GM23338 (cell line): ENCODE measurements around the gene MYO1F. TPM values are rescaled to one million over a fixed set of nuclear protein-coding genes. Genes with fewer than 3 reads are reported as not detected.

Source experiments
- ATAC-seq: fragments of 200-7000 bp; cut with Tn5 transposase; 3 replicates; pipeline ENCODE4 v1.9.1; 2020
- DNase-seq: peaks from one replicate; pipeline ENCODE4 v3.0.0-alpha.2; 2015; ENCODE audit warnings: low spot score
- H2AFZ ChIP-seq: fragments of 200-600 bp; sonication (generic); 2 replicates; pipeline ENCODE4 v1.8.0; 2016; ENCODE audit warnings: antibody characterized with exemption, mild to moderate bottlenecking, moderate library complexity
- H3F3A ChIP-seq: fragments of 200-600 bp; sonication (generic); replicated peaks from 2 replicates; pipeline ENCODE4 v1.8.0; 2017; ENCODE audit warnings: antibody characterized with exemption, mixed run types, low read depth
- H3K27ac ChIP-seq: fragments of 200-600 bp; sonication (generic); 2 replicates; pipeline ENCODE4 v1.6.1; 2016; ENCODE audit warnings: low read depth
- H3K27me3 ChIP-seq: fragments of 200-600 bp; sonication (generic); 2 replicates; pipeline ENCODE4 v1.8.0; 2016; ENCODE audit warnings: mild to moderate bottlenecking, mixed run types, moderate library complexity; ENCODE audit not compliant: insufficient read depth
- H3K36me3 ChIP-seq: fragments of 200-600 bp; sonication (generic); 2 replicates; pipeline ENCODE4 v1.8.0; 2016; ENCODE audit warnings: mild to moderate bottlenecking; ENCODE audit not compliant: insufficient read depth
- H3K4me1 ChIP-seq: fragments of 200-600 bp; sonication (generic); 2 replicates; pipeline ENCODE4 v1.8.0; 2016; ENCODE audit warnings: mild to moderate bottlenecking, moderate library complexity; ENCODE audit not compliant: insufficient read depth
- H3K4me2 ChIP-seq: fragments of 200-600 bp; sonication (generic); 2 replicates; pipeline ENCODE4 v1.7.1; 2017; ENCODE audit warnings: mixed run types
- H3K4me3 ChIP-seq: fragments of 200-600 bp; sonication (generic); 2 replicates; pipeline ENCODE4 v1.6.1; 2016; ENCODE audit warnings: mixed run types
- H3K79me2 ChIP-seq: fragments of 200-600 bp; sonication (generic); replicated peaks from 2 replicates; pipeline ENCODE4 v1.8.0; 2017; ENCODE audit warnings: mild to moderate bottlenecking; ENCODE audit not compliant: insufficient read depth
- H3K9me2 ChIP-seq: fragments of 200-600 bp; sonication (generic); 2 replicates; pipeline ENCODE4 v1.8.0; 2017; ENCODE audit not compliant: insufficient read depth
- H4K20me1 ChIP-seq: fragments of 200-600 bp; sonication (generic); replicated peaks from 2 replicates; pipeline ENCODE4 v1.8.0; 2017; ENCODE audit warnings: mild to moderate bottlenecking; ENCODE audit not compliant: insufficient read depth
- H3K27ac Mint-ChIP-seq: 2 replicates; pipeline ENCODE4 v1.8.0; 2020; ENCODE audit warnings: inconsistent platforms, mild to moderate bottlenecking, moderate library complexity, mixed read lengths
- H3K27me3 Mint-ChIP-seq: 3 replicates; pipeline ENCODE4 v1.8.0; 2022; ENCODE audit warnings: low read depth, mild to moderate bottlenecking, moderate library complexity, mixed read lengths, inconsistent platforms; ENCODE audit not compliant: insufficient read depth, poor library complexity
- H3K36me3 Mint-ChIP-seq: 3 replicates; pipeline ENCODE4 v1.8.0; 2021; ENCODE audit warnings: low read depth, mild to moderate bottlenecking, inconsistent platforms, moderate library complexity, mixed read lengths
- H3K4me1 Mint-ChIP-seq: 3 replicates; pipeline ENCODE4 v1.8.0; 2020; ENCODE audit warnings: mild to moderate bottlenecking, inconsistent platforms, mixed read lengths
- H3K4me3 Mint-ChIP-seq: 3 replicates; pipeline ENCODE4 v1.8.0; 2021; ENCODE audit warnings: moderate library complexity, mild to moderate bottlenecking, inconsistent platforms, mixed read lengths
- H3K9me3 Mint-ChIP-seq: 3 replicates; pipeline ENCODE4 v1.8.0; 2020; ENCODE audit warnings: moderate library complexity, mild to moderate bottlenecking, inconsistent platforms, mixed read lengths
- CREB1 ChIP-seq: fragments of 250-450 bp; sonication (Bioruptor Pico); IDR thresholded peaks from 2 replicates; pipeline ENCODE4 v1.5.0; 2020; ENCODE audit warnings: low read depth, mild to moderate bottlenecking, moderate library complexity
- CTCF ChIP-seq, 2 experiments: fragments of 200-600 bp in 1 of 2; sonication (generic) in 1 of 2; conservative IDR thresholded peaks; 2 replicates each; pipeline versions ENCODE4 v1.5.1 to v1.6.1; 2016 to 2017; ENCODE audit warnings: antibody characterized with exemption in 2 of 2, low read depth in 2 of 2, mild to moderate bottlenecking in 2 of 2, moderate library complexity in 1 of 2
- ETS1 ChIP-seq: IDR thresholded peaks from 2 replicates; pipeline ENCODE4 v1.6.1; 2016; ENCODE audit warnings: antibody characterized with exemption
- EZH2 ChIP-seq: fragments of 200-600 bp; sonication (generic); IDR thresholded peaks from one replicate; pipeline ENCODE4 v1.8.0; 2017; ENCODE audit warnings: antibody characterized with exemption, mild to moderate bottlenecking, low read depth; ENCODE audit not compliant: unreplicated experiment
- EZH2phosphoT487 ChIP-seq: fragments of 200-600 bp; sonication (generic); IDR thresholded peaks from one replicate; pipeline ENCODE4 v1.8.1; 2018; ENCODE audit warnings: antibody characterized with exemption; ENCODE audit not compliant: unreplicated experiment
- JUNB ChIP-seq: IDR thresholded peaks from one replicate; pipeline ENCODE4 v1.6.1; 2016; ENCODE audit warnings: antibody characterized with exemption; ENCODE audit not compliant: unreplicated experiment
- NANOG ChIP-seq: IDR thresholded peaks from 2 replicates; pipeline ENCODE4 v1.6.1; 2016; ENCODE audit warnings: antibody characterized with exemption, borderline replicate concordance
- POLR2AphosphoS5 ChIP-seq: IDR thresholded peaks from 2 replicates; pipeline ENCODE4 v1.6.1; 2016; ENCODE audit warnings: antibody characterized with exemption, low read depth
- REST ChIP-seq: IDR thresholded peaks from one replicate; pipeline ENCODE4 v1.6.1; 2018; ENCODE audit warnings: antibody characterized with exemption; ENCODE audit not compliant: unreplicated experiment
- ZNF114 ChIP-seq: fragments of 250-450 bp; sonication (Bioruptor Pico); IDR thresholded peaks from 2 replicates; pipeline ENCODE4 v1.5.0; 2020; ENCODE audit warnings: mild to moderate bottlenecking, moderate library complexity
- ZNF331 ChIP-seq: fragments of 250-450 bp; sonication (Bioruptor Pico); IDR thresholded peaks from 2 replicates; pipeline ENCODE4 v1.5.0; 2020; ENCODE audit warnings: low read depth, mild to moderate bottlenecking, moderate library complexity
- ZNF462 ChIP-seq: fragments of 250-450 bp; sonication (Bioruptor Pico); IDR thresholded peaks from 2 replicates; pipeline ENCODE4 v1.5.0; 2020; ENCODE audit warnings: mild to moderate bottlenecking, moderate library complexity
- polyA plus RNA-seq: library from polyadenylated mRNA; unstranded; fragments of >200 nt; fragmentation: Nextera tagmentation; extraction: Ambion mirVana; gene quantifications from 2 replicates; pipeline ENCODE4 v1.2.1, GENCODE V29; 2016
- total RNA-seq: library from RNA; depleted of rRNA; stranded (reverse); fragments of >200 nt; shearing (Covaris generic); gene quantifications from 2 replicates; pipeline ENCODE4 v1.2.3, GENCODE V29; 2014

MYO1F gene
- total and polyA plus RNA-seq, 2 experiments from 2014 or later = 3.9 to 5.7 TPM

GRCh38 chr19:8505680-8506401, 71.4 kb downstream of the MYO1F start:
- no peak for TF ChIP-seq NANOG
- no peak for TF ChIP-seq ZNF331 (CRISPR knock-in tag)
- TF ChIP-seq ETS1 = 0 out of 2 replicates have a peak, but pooled peaks have one; percentile 31
- TF ChIP-seq JUNB = no peak
- TF ChIP-seq EZH2phosphoT487 = no peak
- TF ChIP-seq EZH2 = no peak
- no peak for TF ChIP-seq ZNF114 (CRISPR knock-in tag)
- TF ChIP-seq CTCF (conservative IDR thresholded peaks at IDR 0.05; ENCODE audit: low read depth in 2 of 2) = peak; percentile 71 to 80
- TF ChIP-seq ZNF462 (CRISPR knock-in tag) = no peak
- no peak for TF ChIP-seq POLR2AphosphoS5
- TF ChIP-seq REST = no peak
- no peak for TF ChIP-seq CREB1 (CRISPR knock-in tag)
- Mint-ChIP-seq H3K27me3 (peaks cover 24% of the 10 kb centered on the region), H3K4me3 (peak overlapping the region; percentile 81), H3K36me3 (0 out of 3 replicates have a peak, but pooled peaks cover 4% of the 10 kb centered on the region), H3K4me1 (peaks cover 12% of the 10 kb centered on the region; the same call in 2 of the 3 replicates), H3K9me3 (no peaks in the 10 kb centered on the region), H3K27ac (no peak overlapping the region)
- Histone ChIP-seq H3K4me2 (peak overlapping the region; percentile 96), H3K27ac (peak overlapping the region; percentile 50; the same call in 1 of the 2 replicates), H3K4me1 (peaks cover 4% of the 10 kb centered on the region), H3K9me2 (no peaks in the 10 kb centered on the region), H4K20me1 (no peaks in the 10 kb centered on the region), H2AFZ (peak overlapping the region; percentile 96), H3F3A (0 out of 2 replicates have a peak, but pooled peaks cover 8% of the 10 kb centered on the region), H3K36me3 (no peaks in the 10 kb centered on the region), H3K4me3 (peak overlapping the region; percentile 82), H3K79me2 (no peaks in the 10 kb centered on the region), H3K27me3 (no peaks in the 10 kb centered on the region)
- peak; percentile 92 for DNase-seq
- ATAC-seq = peak; percentile 82
